Ishikawa (cell line): ENCODE measurements around the gene EPC2.

ENCODE experiments used
- CEBPB ChIP-seq: IDR thresholded peaks from 2 replicates; pipeline ENCODE4 v1.6.1; 2012
- CREB1 ChIP-seq: IDR thresholded peaks from 2 replicates; pipeline ENCODE4 v1.6.1; 2012; ENCODE audit warnings: low read depth
- EGR1 ChIP-seq: IDR thresholded peaks from 2 replicates; pipeline ENCODE4 v1.6.1; 2012
- EP300 ChIP-seq: IDR thresholded peaks from 2 replicates; pipeline ENCODE4 v1.6.1; 2012; ENCODE audit warnings: borderline replicate concordance
- FOXM1 ChIP-seq: IDR thresholded peaks from 2 replicates; pipeline ENCODE4 v1.6.1; 2012; ENCODE audit warnings: low read depth, borderline replicate concordance
- MAX ChIP-seq: IDR thresholded peaks from 2 replicates; pipeline ENCODE4 v1.6.1; 2012
- NFIC ChIP-seq: IDR thresholded peaks from 2 replicates; pipeline ENCODE4 v1.6.1; 2012
- RAD21 ChIP-seq: IDR thresholded peaks from 2 replicates; pipeline ENCODE4 v1.6.1; 2012; ENCODE audit warnings: low read depth
- REST ChIP-seq: IDR thresholded peaks from 2 replicates; pipeline ENCODE4 v1.6.1; 2012; ENCODE audit warnings: low read depth, mild to moderate bottlenecking
- TAF1 ChIP-seq: IDR thresholded peaks from 2 replicates; pipeline ENCODE4 v1.6.1; 2012; ENCODE audit warnings: low read depth, mild to moderate bottlenecking
- TCF12 ChIP-seq: IDR thresholded peaks from 2 replicates; pipeline ENCODE4 v1.6.1; 2012; ENCODE audit warnings: low read depth
- TEAD4 ChIP-seq: IDR thresholded peaks from 2 replicates; pipeline ENCODE4 v1.6.1; 2012
- USF1 ChIP-seq: IDR thresholded peaks from 2 replicates; pipeline ENCODE4 v1.6.1; 2012
- YY1 ChIP-seq: IDR thresholded peaks from 2 replicates; pipeline ENCODE4 v1.6.1; 2012; ENCODE audit warnings: low read depth
- ZBTB7A ChIP-seq: IDR thresholded peaks from 2 replicates; pipeline ENCODE4 v1.6.1; 2012; ENCODE audit warnings: low read depth

Gene EPC2

GRCh38 chr2:148813603-148814065, 169.1 kb downstream of the EPC2 start:
- no peak for TF ChIP-seq FOXM1
- no peak for TF ChIP-seq ZBTB7A
- TF ChIP-seq TEAD4: no peak
- no peak for TF ChIP-seq CREB1
- no peak for TF ChIP-seq RAD21
- no peak for TF ChIP-seq TAF1
- TF ChIP-seq CEBPB: no peak
- TF ChIP-seq REST: no peak
- no peak for TF ChIP-seq NFIC
- no peak for TF ChIP-seq TCF12
- no peak for TF ChIP-seq YY1
- no peak for TF ChIP-seq EGR1
- no peak for TF ChIP-seq EP300
- TF ChIP-seq USF1: no peak

GRCh38 chr2:148814143-148814859, 169.8 kb downstream of the EPC2 start:
- TF ChIP-seq CREB1 (no peak), EP300 (no peak), TEAD4 (no peak), RAD21 (no peak), ZBTB7A (no peak), FOXM1 (no peak), EGR1 (no peak), TAF1 (no peak), NFIC (no peak), YY1 (no peak), CEBPB (no peak), MAX (no peak), TCF12 (no peak), REST (no peak), USF1 (no peak)

GRCh38 chr2:148814860-148815419, 170.4 kb downstream of the EPC2 start:
- no peak for TF ChIP-seq CEBPB
- TF ChIP-seq USF1: no peak
- TF ChIP-seq YY1: no peak
- no peak for TF ChIP-seq REST
- TF ChIP-seq ZBTB7A: no peak
- TF ChIP-seq EGR1: no peak
- TF ChIP-seq CREB1: no peak
- TF ChIP-seq RAD21: no peak
- TF ChIP-seq NFIC: no peak

- TF ChIP-seq NFIC (no peak), ZBTB7A (no peak), YY1 (no peak), TAF1 (no peak), MAX (no peak), CREB1 (no peak), EP300 (no peak), TEAD4 (no peak), CEBPB (no peak), TCF12 (no peak), FOXM1 (no peak), USF1 (no peak), RAD21 (no peak), REST (no peak), EGR1 (no peak)
Measured at GRCh38 chr2:148816176-148816575, 171.6 kb downstream of the EPC2 start.
